ENCODE results near the gene KCNJ11. TPM values are rescaled to one million over a fixed set of nuclear protein-coding genes. Genes with fewer than 3 reads are reported as not detected.

Gene KCNJ11
- total RNA-seq, 1 experiment from 2014 or later, result 2.9 TPM

DNA sequence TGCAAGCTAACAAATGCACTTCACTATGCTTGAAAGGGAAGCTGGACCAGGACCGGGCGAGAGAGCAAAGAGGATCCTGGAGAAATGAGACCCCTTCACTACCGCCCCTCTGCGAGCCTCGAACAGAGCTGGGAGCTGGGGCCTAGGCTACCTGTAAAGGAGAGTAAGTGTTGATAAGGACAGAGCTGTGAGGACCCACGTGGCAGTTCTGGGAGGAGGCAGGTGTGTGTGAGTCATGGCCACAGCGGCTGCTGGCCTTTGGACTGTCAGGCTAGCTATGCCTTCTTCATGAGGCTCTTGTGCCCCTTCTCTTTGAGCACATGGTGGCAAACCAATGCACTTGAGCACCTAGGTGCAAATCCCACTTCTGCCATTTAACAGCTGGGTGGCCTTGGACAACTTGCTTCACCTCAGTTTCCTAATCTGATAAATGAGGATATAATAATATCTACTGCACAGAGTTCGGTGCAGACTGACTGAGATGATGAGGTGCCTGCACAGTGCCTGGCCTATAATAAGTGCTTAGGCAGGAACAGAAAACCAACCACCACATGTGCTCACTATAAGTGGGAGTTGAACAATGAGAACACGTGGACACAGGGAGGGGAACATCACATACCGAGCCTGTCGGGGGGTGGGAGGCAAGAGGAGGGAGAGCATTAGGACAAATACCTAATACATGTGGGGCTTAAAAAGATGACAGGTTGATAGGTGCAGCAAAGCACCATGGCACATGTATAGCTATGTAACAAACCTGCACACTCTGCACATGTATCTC is 35.3 kb upstream of the KCNJ11 start:
- intact Hi-C loops (cut with micrococcal nuclease; ENCODE audit: unreplicated experiment), result no loop called here
- no peaks in the 10 kb centered on the region for H3K9me3 Mint-ChIP-seq (ENCODE audit: low read depth, unreplicated experiment)
- no TSS peak for BruUV-seq (replicated peaks)
- CTCF ChIA-PET, result interaction anchor here (0.6 to 1.3 kb wide), 4 partner anchors 12 to 156 kb away, joined by 3 to 9 read pairs (median 6); no protein-coding TSS in a partner anchor
- no peak overlapping the region for H3K4me3 Mint-ChIP-seq (ENCODE audit: low read depth, unreplicated experiment)
- peaks cover 10% of the 10 kb centered on the region for H3K4me1 Mint-ChIP-seq (ENCODE audit: low read depth, unreplicated experiment)
- peaks cover 66% of the 10 kb centered on the region for H3K27me3 Mint-ChIP-seq (ENCODE audit: unreplicated experiment)
- H3K27ac Mint-ChIP-seq (ENCODE audit: unreplicated experiment), result no peak overlapping the region
- TF ChIP-seq CTCF (IDR thresholded peaks at IDR 0.05; ENCODE audit: unreplicated experiment), result no peak
- H3K36me3 Mint-ChIP-seq (ENCODE audit: insufficient read depth, unreplicated experiment), result no peaks in the 10 kb centered on the region
- peak; percentile 68 for DNase-seq

DNA sequence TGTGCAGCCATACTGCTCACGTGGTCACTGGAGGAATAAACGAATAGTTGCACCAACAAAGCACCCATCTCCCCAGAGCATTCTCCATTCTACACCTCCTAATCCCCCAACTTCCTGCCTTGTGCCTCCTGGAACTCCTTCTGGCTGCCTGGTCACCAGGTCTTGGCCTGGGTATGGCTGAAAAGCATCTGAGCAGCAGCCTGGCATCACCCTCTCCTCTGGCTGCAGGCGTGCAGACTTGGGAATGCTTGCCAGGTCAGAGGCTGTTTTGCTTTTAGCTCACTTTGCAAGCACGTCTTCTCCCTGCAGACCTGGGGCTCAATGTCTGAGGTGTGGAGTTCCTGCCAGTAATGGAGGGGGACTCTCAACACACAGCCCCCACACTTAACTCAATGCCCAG is 33.3 kb upstream of the KCNJ11 start:
- no peak overlapping the region for H3K4me3 Mint-ChIP-seq (ENCODE audit: low read depth, unreplicated experiment)
- BruUV-seq (replicated peaks), result no TSS peak

GRCh38 chr11:17418444-17419081 is 30.1 kb upstream of the KCNJ11 start:
- H3K27ac Mint-ChIP-seq (ENCODE audit: unreplicated experiment), result no peak overlapping the region
- peaks cover 91% of the 10 kb centered on the region for H3K27me3 Mint-ChIP-seq (ENCODE audit: unreplicated experiment)
- no peaks in the 10 kb centered on the region for H3K36me3 Mint-ChIP-seq (ENCODE audit: insufficient read depth, unreplicated experiment)
- intact Hi-C loops (cut with micrococcal nuclease; ENCODE audit: unreplicated experiment), result no loop called here
- no TSS peak for BruUV-seq (replicated peaks)
- DNase-seq, result no peak
- H3K4me1 Mint-ChIP-seq (ENCODE audit: low read depth, unreplicated experiment), result peaks cover 2% of the 10 kb centered on the region
- H3K4me3 Mint-ChIP-seq (ENCODE audit: low read depth, unreplicated experiment), result no peak overlapping the region
- no peak for TF ChIP-seq CTCF (IDR thresholded peaks at IDR 0.05; ENCODE audit: unreplicated experiment)
- H3K9me3 Mint-ChIP-seq (ENCODE audit: low read depth, unreplicated experiment), result no peaks in the 10 kb centered on the region
- CTCF ChIA-PET, result interaction anchor here (1.5 to 2.0 kb wide), 2 partner anchors 11 to 17 kb away, joined by 3 to 7 read pairs; no protein-coding TSS in a partner anchor

More for the DNA sequence above, 33.3 kb upstream of the KCNJ11 start:
- DNase-seq, result no peak
- Mint-ChIP-seq H3K36me3 (ENCODE audit: insufficient read depth, unreplicated experiment) (no peaks in the 10 kb centered on the region), H3K4me1 (ENCODE audit: low read depth, unreplicated experiment) (peaks cover 10% of the 10 kb centered on the region), H3K9me3 (ENCODE audit: low read depth, unreplicated experiment) (no peaks in the 10 kb centered on the region), H3K27me3 (ENCODE audit: unreplicated experiment) (peaks cover 64% of the 10 kb centered on the region), H3K27ac (ENCODE audit: unreplicated experiment) (no peak overlapping the region)
- intact Hi-C loops (cut with micrococcal nuclease; ENCODE audit: unreplicated experiment), result no loop called here
- no peak for TF ChIP-seq CTCF (IDR thresholded peaks at IDR 0.05; ENCODE audit: unreplicated experiment)
- CTCF ChIA-PET, result interaction anchor here (1.3 kb wide), 1 partner anchor 67 kb away, joined by 3 read pairs; no protein-coding TSS in a partner anchor

DNA sequence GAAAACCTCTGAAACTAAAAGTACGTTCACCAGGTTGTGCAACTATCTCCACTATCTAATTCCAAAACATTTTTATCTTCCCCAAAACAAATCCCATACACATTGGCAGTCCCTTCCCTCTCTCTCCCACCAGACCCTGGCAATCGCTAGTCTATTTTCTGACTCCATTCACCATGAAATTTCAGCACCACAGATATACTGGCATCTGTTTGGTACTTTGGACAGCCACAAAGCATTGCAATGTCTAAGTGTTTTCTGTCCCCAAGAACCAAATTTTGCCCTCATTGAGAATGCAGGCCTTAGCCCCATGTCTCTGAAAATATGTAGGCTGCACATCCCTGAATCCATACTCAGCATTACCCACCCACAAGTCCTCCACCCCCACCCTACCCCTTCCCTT is 28.0 kb upstream of the KCNJ11 start:
- DNase-seq, result no peak
- H3K4me3 Mint-ChIP-seq (ENCODE audit: low read depth, unreplicated experiment), result no peak overlapping the region
- H3K4me1 Mint-ChIP-seq (ENCODE audit: low read depth, unreplicated experiment), result peaks cover under 1% of the 10 kb centered on the region
- CTCF ChIA-PET, result no interaction called here
- intact Hi-C loops (cut with micrococcal nuclease; ENCODE audit: unreplicated experiment), result no loop called here
- BruUV-seq (replicated peaks), result no TSS peak
- H3K27me3 Mint-ChIP-seq (ENCODE audit: unreplicated experiment), result peaks cover 92% of the 10 kb centered on the region
- H3K27ac Mint-ChIP-seq (ENCODE audit: unreplicated experiment), result no peak overlapping the region
- no peak for TF ChIP-seq CTCF (IDR thresholded peaks at IDR 0.05; ENCODE audit: unreplicated experiment)
- H3K36me3 Mint-ChIP-seq (ENCODE audit: insufficient read depth, unreplicated experiment), result no peaks in the 10 kb centered on the region
- no peaks in the 10 kb centered on the region for H3K9me3 Mint-ChIP-seq (ENCODE audit: low read depth, unreplicated experiment)

Data from Calu3 (cell line).